Pancreas (tissue), 10 donors: ENCODE measurements around the gene ARMS2. TPM values are rescaled to one million over a fixed set of nuclear protein-coding genes. Genes with fewer than 3 reads are reported as not detected.

Experiments used
- ATAC-seq, 4 donors: fragments of 200-7000 bp; cut with Tn5 transposase; one replicate each; pipeline versions ENCODE4 v1.8.0 to v1.9.1; 2020; ENCODE audit warnings: mild to moderate bottlenecking in 4 of 4, moderate library complexity in 4 of 4
- DNase-seq, 6 donors: peaks; one replicate each; pipeline ENCODE4 v3.0.0-alpha.2; 2020
- FAIRE-seq: peaks from 2 replicates; lab custom pipeline; 2012; peaks lifted over from hg19 to GRCh38; lab: Jason Lieb, UNC
- H3K27ac ChIP-seq, 4 donors: fragments of 200-600 bp; sonication (generic); 1 replicate in 3 of 4; 2 replicates in 1 of 4; pipeline versions ENCODE4 v1.5.0 to v1.8.0; 2020
- H3K27me3 ChIP-seq, 4 donors: fragments of 200-600 bp; one replicate each; pipeline ENCODE4 v1.8.0; 2021
- H3K36me3 ChIP-seq, 3 donors: fragments of 200-600 bp; sonication (generic) in 1 of 3; one replicate each; pipeline versions ENCODE4 v1.5.0 to v1.8.0; 2020 to 2021
- H3K4me1 ChIP-seq, 3 donors: fragments of 200-600 bp; one replicate each; pipeline ENCODE4 v1.8.0; 2021
- H3K4me3 ChIP-seq, 4 donors: fragments of 200-600 bp; sonication (generic) in 2 of 4; one replicate each; pipeline versions ENCODE4 v1.5.0 to v1.8.0; 2020 to 2021
- H3K9me3 ChIP-seq, 4 donors: fragments of 200-600 bp; one replicate each; pipeline ENCODE4 v1.8.0; 2021
- CTCF ChIP-seq, 4 donors: fragments of 200-600 bp; sonication (generic) in 3 of 4; IDR thresholded peaks; one replicate each; pipeline versions ENCODE4 v1.5.0 to v1.8.0; 2021; ENCODE audit warnings: antibody characterized with exemption in 4 of 4
- WGBS, 2 donors: extraction: QIAGEN DNeasy Blood & Tissue Kit; methylation state at CpG; one replicate each; pipeline ENCODE4 v1.1.7; 2013; 5-methylcytosine and 5-hydroxymethylcytosine counted together
- intact Hi-C, 3 donors: fragments of 100-400 bp; cut with DNase I; formaldehyde crosslinking; loops; one replicate each; pipeline versions ENCODE4 v1.11.1 to v1.14.2; 2022
- polyA plus RNA-seq, 2 donors: library from polyadenylated mRNA; stranded (reverse); fragments of 200-250 nt; gene quantifications; one replicate each; pipeline ENCODE4 v1.2.3, GENCODE V29; 2013
- total RNA-seq, 6 donors: library from RNA; stranded (reverse); fragmentation: NEBNext Ultra II Directional in 4 of 6; extraction: Animal tissue kit (Norgen Biotek cat#: 25700) in 4 of 6; gene quantifications; one replicate each; pipeline versions ENCODE4 v1.2.1 to v1.2.4, GENCODE V29; 2021 to 2023
- donor health status: healthy with polysubstance abuse.
- donor health status: DM: no; HTN: no; CAD: no; lungs with moderate emphysema.
- donor health status: DM: no; HTN: no; CAD: no.
- donor health status: control.
- donor health status: control.
- donor health status: Bipolar disorder and iron deficiency.
- donor health status: DM: yes; HTN: yes; CAD: no.
- donor health status: DM: no; HTN: no; CAD: no.
- donor health status: DM: no; HTN: no; CAD: no.
- donor health status: DM: yes; HTN: yes; CAD: no.

Gene ARMS2
- total and polyA plus RNA-seq, 8 donors = not detected

- ATAC-seq (peak; percentile 75 to 86 (median 79)), DNase-seq (peak; percentile 48 to 85 (median 66)), FAIRE-seq (no peak)
- Histone ChIP-seq H3K27me3 (no peaks in the 10 kb centered on the region), H3K27ac (peak overlapping the region in 1 of 4 donors; percentile 19), H3K36me3 (no peaks in the 10 kb centered on the region), H3K9me3 (no peaks in the 10 kb centered on the region), H3K4me3 (peak overlapping the region; percentile 54 to 79 (median 56)), H3K4me1 (no peaks in the 10 kb centered on the region)
- WGBS, 2 donors = 0% methylated on average over 66 to 95 of the region's 95 CpGs
- TF ChIP-seq CTCF (IDR thresholded peaks at IDR 0.05) = no peak
- intact Hi-C loops = no loop called here
Measured at GRCh38 chr10:122461729-122462532, 7.5 kb downstream of the ARMS2 start.

- ATAC-seq (peak; percentile 28 to 45 (median 36)), DNase-seq (peak in 1 of 6 donors; percentile 67), FAIRE-seq (no peak)
- Histone ChIP-seq H3K4me3 (peak overlapping the region; percentile 54 to 79 (median 56)), H3K36me3 (no peaks in the 10 kb centered on the region), H3K27me3 (no peaks in the 10 kb centered on the region), H3K27ac (peak overlapping the region in 1 of 4 donors; percentile 19), H3K4me1 (no peaks in the 10 kb centered on the region), H3K9me3 (no peaks in the 10 kb centered on the region)
- TF ChIP-seq CTCF (IDR thresholded peaks at IDR 0.05) = no peak
- intact Hi-C loops = no loop called here
- 27 to 30% methylated on average over 47 of the region's 47 CpGs for WGBS, 2 donors
Measured at GRCh38 chr10:122462533-122463465, 8.3 kb downstream of the ARMS2 start.

- intact Hi-C loops = no loop called here
- no peak for ATAC-seq
- no peak for TF ChIP-seq CTCF (IDR thresholded peaks at IDR 0.05)
- no peaks in the 10 kb centered on the region for H3K36me3 ChIP-seq
- 74 to 76% methylated on average over 17 of the region's 17 CpGs for WGBS, 2 donors
- H3K9me3 ChIP-seq = no peaks in the 10 kb centered on the region
- no peak overlapping the region for H3K27ac ChIP-seq
- H3K4me1 ChIP-seq = no peaks in the 10 kb centered on the region
- DNase-seq = no peak
- no peak for FAIRE-seq
- H3K4me3 ChIP-seq = peak overlapping the region in 1 of 4 donors; percentile 79
- H3K27me3 ChIP-seq = no peaks in the 10 kb centered on the region
Measured at GRCh38 chr10:122463466-122464249, 9.2 kb downstream of the ARMS2 start.

GRCh38 chr10:122464250-122464510 is 9.7 kb downstream of the ARMS2 start:
- WGBS, 2 donors = 71 to 75% methylated on average over 4 of the region's 4 CpGs
- Histone ChIP-seq H3K27ac (no peak overlapping the region), H3K4me3 (no peak overlapping the region), H3K36me3 (no peaks in the 10 kb centered on the region), H3K9me3 (no peaks in the 10 kb centered on the region), H3K27me3 (no peaks in the 10 kb centered on the region), H3K4me1 (no peaks in the 10 kb centered on the region)
- intact Hi-C loops = no loop called here
- TF ChIP-seq CTCF (IDR thresholded peaks at IDR 0.05) = no peak
- FAIRE-seq (no peak), ATAC-seq (no peak), DNase-seq (no peak)
